ENCODE measurements around the gene PTPRT.

PTPRT gene

GRCh38 chr20:42494290-42494689 lies 695.4 kb downstream of the PTPRT start:
- TF ChIP-seq CTCF (IDR thresholded peaks at IDR 0.05; ENCODE audit: borderline replicate concordance, control extremely low read depth, extremely low read depth, insufficient read depth, missing control alignments) = no peak
- no peak for DNase-seq (ENCODE audit: low spot score)
- in situ Hi-C loops (cut with MboI; ENCODE audit: low sequenced_read_pairs, unreplicated experiment) = no loop called here

- in situ Hi-C loops (cut with MboI; ENCODE audit: low sequenced_read_pairs, unreplicated experiment) = no loop called here
- DNase-seq (ENCODE audit: low spot score) = no peak
- no peak for TF ChIP-seq CTCF (IDR thresholded peaks at IDR 0.05; ENCODE audit: borderline replicate concordance, control extremely low read depth, extremely low read depth, insufficient read depth, missing control alignments)
These were observed 696.7 kb downstream of the PTPRT start for GRCh38 chr20:42493001-42493400.

GRCh38 chr20:42492290-42492689 lies 697.4 kb downstream of the PTPRT start:
- no peak for DNase-seq (ENCODE audit: low spot score)
- no peak for TF ChIP-seq CTCF (IDR thresholded peaks at IDR 0.05; ENCODE audit: borderline replicate concordance, control extremely low read depth, extremely low read depth, insufficient read depth, missing control alignments)
- in situ Hi-C loops (cut with MboI; ENCODE audit: low sequenced_read_pairs, unreplicated experiment) = no loop called here

GRCh38 chr20:42485556-42485955 lies 704.1 kb downstream of the PTPRT start:
- in situ Hi-C loops (cut with MboI; ENCODE audit: low sequenced_read_pairs, unreplicated experiment) = no loop called here
- no peak for DNase-seq (ENCODE audit: low spot score)
- TF ChIP-seq CTCF (IDR thresholded peaks at IDR 0.05; ENCODE audit: borderline replicate concordance, control extremely low read depth, extremely low read depth, insufficient read depth, missing control alignments) = no peak

- no peak for DNase-seq (ENCODE audit: low spot score)
- in situ Hi-C loops (cut with MboI; ENCODE audit: low sequenced_read_pairs, unreplicated experiment) = no loop called here
- TF ChIP-seq CTCF (IDR thresholded peaks at IDR 0.05; ENCODE audit: borderline replicate concordance, control extremely low read depth, extremely low read depth, insufficient read depth, missing control alignments) = no peak
These were observed 704.8 kb downstream of the PTPRT start for GRCh38 chr20:42484790-42485375.

- TF ChIP-seq CTCF (IDR thresholded peaks at IDR 0.05; ENCODE audit: borderline replicate concordance, control extremely low read depth, extremely low read depth, insufficient read depth, missing control alignments) = no peak
- DNase-seq (ENCODE audit: low spot score) = no peak
- in situ Hi-C loops (cut with MboI; ENCODE audit: low sequenced_read_pairs, unreplicated experiment) = no loop called here
These were observed 705.4 kb downstream of the PTPRT start for GRCh38 chr20:42484335-42484734.

Data from GM13976 (cell line).